G401.6 (cell line): ENCODE results near the gene PRKCZ.
"Not testable (repeated sequence)": the region's sequence is repeated elsewhere in the genome, so short reads cannot be mapped to it uniquely, and the experiment has no call there.

Experiments used
- FAIRE-seq: peaks from 2 replicates; lab custom pipeline; 2012; peaks lifted over from hg19 to GRCh38; lab: Jason Lieb, UNC

PRKCZ gene

DNA sequence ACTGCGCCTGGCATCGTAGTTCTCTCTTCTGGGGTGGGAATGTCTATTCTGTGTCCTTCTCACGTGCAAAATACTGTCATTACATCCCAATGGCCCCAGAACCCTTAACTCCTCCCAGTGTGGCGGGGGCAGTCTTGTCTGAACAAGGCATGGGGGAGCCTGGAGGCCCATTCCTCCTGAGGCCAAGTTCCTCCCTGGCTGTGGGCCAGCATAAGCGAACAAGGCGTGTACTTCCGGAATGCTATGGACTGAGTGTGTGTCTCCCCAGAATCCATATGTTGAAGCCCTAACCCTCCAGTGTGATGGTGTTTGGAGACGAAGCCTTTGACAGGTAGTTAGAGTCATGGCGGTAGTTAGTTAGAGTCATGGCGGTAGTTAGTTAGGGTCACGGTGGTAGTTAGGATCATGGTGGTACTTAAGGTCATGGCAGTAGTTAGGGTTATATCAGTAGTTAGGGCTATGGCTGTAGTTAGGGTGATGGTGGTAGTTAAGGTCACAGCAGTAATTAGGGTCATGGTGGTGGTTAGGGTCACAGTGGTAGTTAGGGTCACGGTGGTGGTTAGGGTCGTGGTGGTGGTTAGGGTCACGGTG is 71.0 kb downstream of the PRKCZ start:
- FAIRE-seq = no peak

DNA sequence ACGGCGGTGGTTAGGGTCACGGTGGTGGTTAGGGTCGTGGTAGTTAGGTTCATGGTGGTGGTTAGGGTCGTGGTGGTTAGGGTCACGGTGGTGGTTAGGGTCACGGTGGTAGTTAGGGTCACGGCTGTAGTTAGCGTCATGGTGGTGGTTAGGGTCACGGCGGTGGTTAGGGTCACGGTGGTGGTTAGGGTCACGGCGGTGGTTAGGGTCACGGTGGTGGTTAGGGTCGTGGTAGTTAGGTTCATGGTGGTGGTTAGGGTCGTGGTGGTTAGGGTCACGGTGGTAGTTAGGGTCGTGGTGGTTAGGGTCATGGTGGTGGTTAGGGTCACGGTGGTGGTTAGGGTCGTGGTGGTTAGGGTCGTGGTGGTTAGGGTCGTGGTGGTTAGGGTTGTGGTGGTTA is 71.6 kb downstream of the PRKCZ start:
- not testable (repeated sequence) for FAIRE-seq

DNA sequence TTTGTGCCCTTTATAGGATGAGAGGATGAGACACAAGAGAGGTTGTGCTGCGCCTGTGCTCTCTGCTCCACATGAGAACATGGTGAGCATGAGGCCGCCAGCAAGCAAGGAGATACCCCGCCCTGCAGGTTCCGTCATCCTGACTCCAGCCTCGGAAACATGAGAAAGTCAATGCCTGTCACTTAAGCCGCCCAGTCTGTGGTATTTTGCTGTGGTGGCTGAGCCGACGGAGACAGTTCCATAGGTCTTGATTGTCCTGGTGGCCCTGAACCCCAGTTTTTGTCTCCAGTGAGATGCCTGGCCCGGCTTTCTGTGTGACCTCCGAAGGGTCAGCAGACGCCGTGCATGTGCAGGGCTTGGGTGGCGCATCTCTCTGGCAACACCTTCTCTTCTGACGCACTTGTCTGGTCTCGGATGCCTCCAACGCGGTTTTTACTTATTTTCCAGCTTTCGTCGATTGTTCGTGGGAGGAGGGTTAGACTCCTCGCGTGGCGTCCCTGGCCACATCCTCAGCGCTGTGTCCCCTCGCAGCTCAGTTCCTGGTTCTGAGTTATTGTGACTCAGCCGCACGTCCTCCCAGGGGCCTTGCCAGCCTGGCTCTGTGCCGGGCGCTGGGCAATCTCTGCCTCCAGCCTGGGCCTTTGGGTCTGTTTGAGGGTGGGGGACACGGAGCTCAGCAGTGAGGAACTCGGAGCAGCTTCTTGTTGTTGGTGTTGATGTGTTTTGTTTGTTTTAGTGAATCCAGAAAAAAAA is 74.4 kb downstream of the PRKCZ start:
- FAIRE-seq = no peak

DNA sequence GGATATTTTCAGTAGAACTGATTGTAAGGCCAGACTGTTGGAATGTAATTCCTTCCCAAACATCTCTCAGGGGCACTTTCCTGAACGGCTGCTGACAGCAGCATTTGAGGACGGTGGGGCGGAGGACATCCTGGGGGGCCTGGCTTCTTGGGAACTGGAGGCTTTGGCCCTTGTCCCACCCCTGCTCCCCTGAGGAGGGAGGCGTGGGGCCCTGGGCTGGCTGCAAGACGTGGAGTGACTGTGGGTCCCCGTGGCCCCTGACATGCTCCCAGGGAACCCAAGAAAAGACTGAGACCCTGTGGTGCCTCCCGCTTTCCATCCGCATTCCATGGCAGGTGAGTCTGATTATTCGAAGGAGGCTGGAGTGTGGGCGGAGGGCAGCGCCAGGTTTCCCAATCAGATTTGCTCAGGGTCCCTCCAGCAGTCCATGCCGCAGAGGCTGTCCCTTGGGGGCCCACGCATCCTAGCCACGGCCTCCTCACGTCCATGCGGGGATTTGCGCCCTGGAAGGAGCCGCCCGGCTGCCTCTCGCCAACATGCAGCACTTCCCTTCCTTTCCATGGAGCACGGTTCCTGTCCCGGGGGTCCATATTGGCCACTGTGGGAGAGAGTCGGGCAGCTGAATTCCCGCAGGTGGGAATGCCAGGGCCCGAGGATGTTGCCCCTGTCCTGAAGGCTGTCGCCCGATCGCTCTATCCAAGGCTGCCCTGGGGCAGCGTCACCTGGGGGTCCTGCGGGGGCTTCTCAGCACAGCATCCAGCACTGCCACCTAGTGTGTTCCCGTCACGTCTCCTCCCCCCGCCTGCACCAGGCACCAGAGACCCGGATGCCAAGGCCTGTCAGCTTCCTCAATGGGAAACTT is 75.4 kb downstream of the PRKCZ start:
- FAIRE-seq = no peak

DNA sequence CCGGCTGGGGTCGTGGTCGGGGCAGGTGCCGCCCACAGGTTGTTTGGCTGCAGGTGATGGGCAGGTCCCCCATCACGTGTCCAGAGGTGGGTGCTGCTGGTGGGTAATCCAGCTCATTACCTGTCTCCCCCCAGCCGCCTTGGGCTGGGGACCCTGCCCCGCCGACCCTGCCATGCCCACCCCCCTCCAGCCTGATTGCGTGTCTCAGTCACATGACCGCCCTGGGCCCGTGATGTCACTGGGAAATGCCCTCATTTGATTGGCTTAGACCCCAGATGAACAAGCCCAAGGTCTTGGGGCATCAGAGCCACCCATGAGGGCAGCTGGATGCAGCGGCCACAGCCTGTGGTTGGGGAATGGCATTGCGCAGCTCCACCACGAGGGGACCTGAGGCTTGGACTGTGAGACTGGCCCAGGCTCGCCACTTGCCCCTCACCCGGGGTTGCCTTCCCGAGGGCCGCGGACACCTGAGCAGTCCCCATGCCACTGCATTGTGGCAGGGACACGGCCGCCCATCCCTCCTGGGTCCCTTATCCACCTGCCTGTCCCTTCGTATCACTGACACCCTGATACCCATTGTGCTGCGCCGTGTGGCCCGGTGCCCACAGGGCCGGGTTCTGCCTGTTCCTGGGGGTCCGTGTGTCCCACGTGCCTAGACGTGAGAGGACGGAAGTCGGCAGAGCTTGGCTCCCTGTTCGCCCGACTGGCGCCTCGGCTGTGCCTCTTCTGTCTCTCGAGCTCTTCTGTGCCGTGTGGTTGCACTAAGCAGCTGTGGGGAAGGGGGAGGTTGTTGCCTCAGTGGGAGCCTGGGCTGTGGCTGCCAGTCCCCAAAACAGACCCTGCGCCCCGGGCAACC is 76.3 kb downstream of the PRKCZ start:
- FAIRE-seq = no peak

GRCh38 chr1:2127187-2128145 is 77.3 kb downstream of the PRKCZ start:
- no peak for FAIRE-seq

DNA sequence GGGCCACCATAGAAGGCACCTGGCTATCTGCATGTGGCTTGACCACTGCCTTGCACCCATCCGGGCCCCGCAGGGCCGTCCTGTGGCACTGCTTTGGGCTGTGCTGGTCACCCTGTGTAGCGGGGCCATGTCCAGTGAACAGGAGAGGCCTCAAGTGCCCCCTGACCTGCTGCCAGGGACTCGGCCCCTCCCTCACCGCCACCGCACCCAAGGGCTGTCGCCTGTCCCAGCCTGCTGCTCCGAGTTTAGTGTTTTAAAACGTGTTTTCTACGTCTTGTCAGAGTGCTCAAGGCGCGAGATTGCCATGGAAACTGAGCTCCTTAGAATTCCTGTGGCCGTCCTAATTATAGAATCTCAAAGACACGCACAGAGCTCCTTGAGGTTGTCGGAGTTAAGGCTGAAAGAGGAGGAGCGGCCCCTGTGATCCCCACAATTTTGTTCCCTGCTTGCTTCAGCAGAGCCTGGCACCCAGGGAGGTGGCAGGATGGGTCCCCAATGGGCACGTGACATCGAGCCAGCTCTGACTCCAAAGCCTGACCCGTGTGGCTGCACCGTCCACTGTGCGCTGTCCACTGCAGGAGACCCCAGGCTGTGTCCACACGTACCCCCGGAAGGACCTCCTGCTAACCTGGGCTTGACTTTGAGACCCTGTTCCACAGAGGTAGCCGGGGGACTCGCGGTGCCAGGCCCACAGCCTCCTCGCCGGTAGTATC is 78.1 kb downstream of the PRKCZ start:
- no peak for FAIRE-seq

DNA sequence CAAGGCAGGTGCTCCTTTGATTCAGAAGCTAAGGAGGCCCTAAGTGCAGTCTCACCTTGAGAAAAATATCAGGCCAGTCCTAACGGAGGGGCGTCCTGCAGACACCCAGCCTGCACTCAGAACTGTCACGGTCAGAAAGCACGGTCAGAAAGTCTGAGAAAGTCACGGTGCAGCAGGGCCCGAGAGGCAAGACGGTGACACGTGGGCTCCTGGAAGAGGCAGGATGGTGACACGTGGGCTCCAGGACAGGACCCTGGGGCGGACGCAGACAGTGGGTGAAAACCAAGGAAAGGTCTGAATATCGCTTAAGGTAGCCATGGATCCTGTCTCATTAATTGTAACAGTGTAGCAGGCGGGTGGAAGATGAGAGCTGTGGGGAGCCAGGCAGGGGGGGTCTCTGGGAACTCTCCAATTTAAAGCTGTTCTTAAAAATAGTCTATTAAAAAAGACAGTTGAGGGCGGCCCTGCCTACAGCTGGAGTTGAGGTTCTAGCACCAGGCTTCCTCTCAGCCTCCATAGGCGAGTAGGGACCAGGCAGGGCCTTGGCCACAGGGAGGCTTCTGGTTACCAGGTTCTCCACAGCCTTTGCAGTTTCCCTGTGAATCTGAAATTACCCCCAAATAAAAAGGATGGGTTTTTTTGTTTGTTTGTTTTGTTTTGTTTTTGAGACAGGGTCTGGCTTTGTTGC is 79.2 kb downstream of the PRKCZ start:
- no peak for FAIRE-seq

DNA sequence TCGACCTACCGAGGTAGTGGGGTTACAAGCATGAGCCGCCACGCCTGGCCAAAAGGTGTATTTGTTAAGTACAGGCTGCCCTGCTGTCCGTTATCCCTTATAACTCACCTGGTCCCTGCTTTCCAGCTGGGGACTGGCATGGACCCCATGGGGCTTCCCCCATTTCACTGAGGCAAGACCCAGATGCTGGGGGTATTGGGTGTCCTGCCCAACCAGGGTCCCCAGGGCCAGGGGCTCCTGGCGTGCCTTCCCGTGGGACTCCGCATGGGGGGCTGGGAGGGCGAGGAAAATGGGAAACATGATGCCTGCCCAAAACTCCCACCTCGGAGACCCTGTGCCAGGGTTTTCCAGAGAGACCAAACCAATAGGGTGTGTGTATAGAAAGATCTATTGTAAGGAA is 79.9 kb downstream of the PRKCZ start:
- no peak for FAIRE-seq

- FAIRE-seq = no peak
Measured at GRCh38 chr1:2130871-2131289, 80.7 kb downstream of the PRKCZ start.

- FAIRE-seq = peak; percentile 11
Measured at GRCh38 chr1:2132222-2133038, 82.2 kb downstream of the PRKCZ start.

- FAIRE-seq = peak; percentile 89
Measured at GRCh38 chr1:2133039-2133878, 83.0 kb downstream of the PRKCZ start.

DNA sequence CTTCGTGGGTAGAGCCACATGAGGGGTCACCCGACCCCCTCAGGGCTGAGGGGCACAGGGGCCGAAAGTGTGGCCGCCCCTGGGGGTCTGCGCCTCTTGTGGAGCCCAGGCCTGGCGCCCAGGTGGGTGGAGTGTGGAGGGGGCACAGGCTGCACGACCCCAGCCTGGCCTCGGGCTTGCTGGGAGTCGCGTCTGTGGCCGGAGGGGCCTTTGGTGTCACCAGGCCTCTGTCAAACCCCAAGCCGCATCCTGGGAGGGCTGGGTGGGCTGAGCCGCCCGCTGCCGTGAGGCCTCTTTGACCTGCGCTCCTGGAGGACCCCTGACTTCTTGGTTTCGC is 83.6 kb downstream of the PRKCZ start:
- FAIRE-seq = no peak

- no peak for FAIRE-seq
Measured at GRCh38 chr1:2134266-2134620, 84.0 kb downstream of the PRKCZ start.

- FAIRE-seq = no peak
Measured at GRCh38 chr1:2134621-2135307, 84.6 kb downstream of the PRKCZ start.

GRCh38 chr1:2135441-2135841 is 85.2 kb downstream of the PRKCZ start:
- FAIRE-seq = no peak

GRCh38 chr1:2135941-2136340 is 85.7 kb downstream of the PRKCZ start:
- no peak for FAIRE-seq
